ENCODE data around the gene CYBA. TPM values are rescaled to one million over a fixed set of nuclear protein-coding genes. Genes with fewer than 3 reads are reported as not detected.

Gene CYBA
- total and polyA plus RNA-seq, 9 of the 15 experiments (the other 6 are each of a cell fraction or from before 2014, with no cell fraction given): 0.34 to 683 (median 93.0) TPM

DNA sequence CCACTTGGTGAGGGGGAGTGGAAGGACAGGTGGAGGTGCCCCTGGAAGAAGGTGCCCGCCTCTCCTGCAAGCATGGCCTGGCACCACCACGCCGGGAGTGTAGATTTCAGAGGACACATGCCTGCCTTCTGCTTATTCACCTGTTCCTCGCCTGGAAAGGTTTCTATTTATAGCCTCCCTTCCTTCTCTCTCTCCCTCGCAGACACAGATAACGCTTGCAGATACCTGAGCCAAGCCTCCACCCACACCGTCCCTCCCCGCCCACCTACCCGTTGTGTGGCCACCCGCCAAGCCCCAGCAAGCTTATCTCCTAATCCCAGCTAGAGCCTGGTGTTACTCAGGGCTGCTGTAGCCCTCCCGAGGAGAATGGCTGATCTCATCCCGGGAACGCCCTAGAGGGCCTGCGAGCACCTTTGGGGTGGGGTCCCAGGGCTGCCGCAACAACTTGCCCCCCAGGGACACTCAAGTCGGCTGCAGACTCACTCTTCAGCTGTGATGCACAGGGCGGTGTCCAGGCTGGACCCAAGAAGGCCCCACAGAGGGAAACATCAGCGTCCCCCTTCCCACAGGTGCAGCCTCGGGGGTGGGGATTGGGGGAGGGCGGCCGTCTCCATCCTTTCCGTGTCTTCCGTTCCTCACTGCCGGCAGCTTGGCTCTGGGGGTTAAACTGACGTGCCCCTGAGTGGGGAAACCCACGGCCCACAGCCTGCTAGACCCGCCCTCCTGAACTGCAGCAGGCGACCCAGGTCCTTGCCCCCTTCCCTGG, 37.3 kb upstream of the CYBA start (continued):
- TF ChIP-seq, protein P1, sequence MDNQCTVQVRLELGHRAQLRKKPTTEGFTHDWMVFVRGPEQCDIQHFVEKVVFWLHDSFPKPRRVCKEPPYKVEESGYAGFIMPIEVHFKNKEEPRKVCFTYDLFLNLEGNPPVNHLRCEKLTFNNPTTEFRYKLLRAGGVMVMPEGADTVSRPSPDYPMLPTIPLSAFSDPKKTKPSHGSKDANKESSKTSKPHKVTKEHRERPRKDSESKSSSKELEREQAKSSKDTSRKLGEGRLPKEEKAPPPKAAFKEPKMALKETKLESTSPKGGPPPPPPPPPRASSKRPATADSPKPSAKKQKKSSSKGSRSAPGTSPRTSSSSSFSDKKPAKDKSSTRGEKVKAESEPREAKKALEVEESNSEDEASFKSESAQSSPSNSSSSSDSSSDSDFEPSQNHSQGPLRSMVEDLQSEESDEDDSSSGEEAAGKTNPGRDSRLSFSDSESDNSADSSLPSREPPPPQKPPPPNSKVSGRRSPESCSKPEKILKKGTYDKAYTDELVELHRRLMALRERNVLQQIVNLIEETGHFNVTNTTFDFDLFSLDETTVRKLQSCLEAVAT (IDR thresholded peaks at IDR 0.05): peak in 1 of 2 experiments; percentile 49; a peak in 1 of 4 replicates
- TF ChIP-seq, protein P2, sequence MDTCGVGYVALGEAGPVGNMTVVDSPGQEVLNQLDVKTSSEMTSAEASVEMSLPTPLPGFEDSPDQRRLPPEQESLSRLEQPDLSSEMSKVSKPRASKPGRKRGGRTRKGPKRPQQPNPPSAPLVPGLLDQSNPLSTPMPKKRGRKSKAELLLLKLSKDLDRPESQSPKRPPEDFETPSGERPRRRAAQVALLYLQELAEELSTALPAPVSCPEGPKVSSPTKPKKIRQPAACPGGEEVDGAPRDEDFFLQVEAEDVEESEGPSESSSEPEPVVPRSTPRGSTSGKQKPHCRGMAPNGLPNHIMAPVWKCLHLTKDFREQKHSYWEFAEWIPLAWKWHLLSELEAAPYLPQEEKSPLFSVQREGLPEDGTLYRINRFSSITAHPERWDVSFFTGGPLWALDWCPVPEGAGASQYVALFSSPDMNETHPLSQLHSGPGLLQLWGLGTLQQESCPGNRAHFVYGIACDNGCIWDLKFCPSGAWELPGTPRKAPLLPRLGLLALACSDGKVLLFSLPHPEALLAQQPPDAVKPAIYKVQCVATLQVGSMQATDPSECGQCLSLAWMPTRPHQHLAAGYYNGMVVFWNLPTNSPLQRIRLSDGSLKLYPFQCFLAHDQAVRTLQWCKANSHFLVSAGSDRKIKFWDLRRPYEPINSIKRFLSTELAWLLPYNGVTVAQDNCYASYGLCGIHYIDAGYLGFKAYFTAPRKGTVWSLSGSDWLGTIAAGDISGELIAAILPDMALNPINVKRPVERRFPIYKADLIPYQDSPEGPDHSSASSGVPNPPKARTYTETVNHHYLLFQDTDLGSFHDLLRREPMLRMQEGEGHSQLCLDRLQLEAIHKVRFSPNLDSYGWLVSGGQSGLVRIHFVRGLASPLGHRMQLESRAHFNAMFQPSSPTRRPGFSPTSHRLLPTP (IDR thresholded peaks at IDR 0.05; ENCODE audit: borderline replicate concordance, extremely low read depth, insufficient read length): no peak
- TF ChIP-seq POLR2A (conservative IDR thresholded peaks at IDR 0.05) (no peak), COPS2 (conservative IDR thresholded peaks at IDR 0.05) (no peak), POLR2G (IDR thresholded peaks at IDR 0.05; ENCODE audit: low read depth, low read length) (peak; percentile 45; the same call in 1 of the 2 replicates), ZNF551 (CRISPR knock-in tag; IDR thresholded peaks at IDR 0.05) (no peak), ZNF785 (CRISPR knock-in tag; IDR thresholded peaks at IDR 0.05) (no peak), HIVEP1 (CRISPR knock-in tag; IDR thresholded peaks at IDR 0.05) (no peak), PHTF2 (CRISPR knock-in tag; IDR thresholded peaks at IDR 0.05) (no peak), TCF7L2 (IDR thresholded peaks at IDR 0.05; ENCODE audit: low read depth, low read length) (no peak), NR2F6 (CRISPR knock-in tag; IDR thresholded peaks at IDR 0.05) (no peak), NCOA6 (IDR thresholded peaks at IDR 0.05) (no peak)
- TF ChIP-seq, protein P3, sequence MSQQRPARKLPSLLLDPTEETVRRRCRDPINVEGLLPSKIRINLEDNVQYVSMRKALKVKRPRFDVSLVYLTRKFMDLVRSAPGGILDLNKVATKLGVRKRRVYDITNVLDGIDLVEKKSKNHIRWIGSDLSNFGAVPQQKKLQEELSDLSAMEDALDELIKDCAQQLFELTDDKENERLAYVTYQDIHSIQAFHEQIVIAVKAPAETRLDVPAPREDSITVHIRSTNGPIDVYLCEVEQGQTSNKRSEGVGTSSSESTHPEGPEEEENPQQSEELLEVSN (IDR thresholded peaks at IDR 0.05; ENCODE audit: borderline replicate concordance in 1 of 2, extremely low read depth in 1 of 2, insufficient read depth in 1 of 2, insufficient read length in 1 of 2, low read depth in 1 of 2, low read length in 1 of 2, poor library complexity in 1 of 2, severe bottlenecking in 1 of 2): peak in 1 of 2 experiments; percentile 44
- TF ChIP-seq, protein P4, sequence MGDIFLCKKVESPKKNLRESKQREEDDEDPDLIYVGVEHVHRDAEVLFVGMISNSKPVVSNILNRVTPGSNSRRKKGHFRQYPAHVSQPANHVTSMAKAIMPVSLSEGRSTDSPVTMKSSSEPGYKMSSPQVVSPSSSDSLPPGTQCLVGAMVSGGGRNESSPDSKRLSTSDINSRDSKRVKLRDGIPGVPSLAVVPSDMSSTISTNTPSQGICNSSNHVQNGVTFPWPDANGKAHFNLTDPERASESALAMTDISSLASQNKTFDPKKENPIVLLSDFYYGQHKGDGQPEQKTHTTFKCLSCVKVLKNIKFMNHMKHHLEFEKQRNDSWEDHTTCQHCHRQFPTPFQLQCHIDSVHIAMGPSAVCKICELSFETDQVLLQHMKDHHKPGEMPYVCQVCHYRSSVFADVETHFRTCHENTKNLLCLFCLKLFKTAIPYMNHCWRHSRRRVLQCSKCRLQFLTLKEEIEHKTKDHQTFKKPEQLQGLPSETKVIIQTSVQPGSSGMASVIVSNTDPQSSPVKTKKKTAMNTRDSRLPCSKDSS (IDR thresholded peaks at IDR 0.05; ENCODE audit: low read depth, partially characterized antibody): no peak
- TF ChIP-seq, protein P5, sequence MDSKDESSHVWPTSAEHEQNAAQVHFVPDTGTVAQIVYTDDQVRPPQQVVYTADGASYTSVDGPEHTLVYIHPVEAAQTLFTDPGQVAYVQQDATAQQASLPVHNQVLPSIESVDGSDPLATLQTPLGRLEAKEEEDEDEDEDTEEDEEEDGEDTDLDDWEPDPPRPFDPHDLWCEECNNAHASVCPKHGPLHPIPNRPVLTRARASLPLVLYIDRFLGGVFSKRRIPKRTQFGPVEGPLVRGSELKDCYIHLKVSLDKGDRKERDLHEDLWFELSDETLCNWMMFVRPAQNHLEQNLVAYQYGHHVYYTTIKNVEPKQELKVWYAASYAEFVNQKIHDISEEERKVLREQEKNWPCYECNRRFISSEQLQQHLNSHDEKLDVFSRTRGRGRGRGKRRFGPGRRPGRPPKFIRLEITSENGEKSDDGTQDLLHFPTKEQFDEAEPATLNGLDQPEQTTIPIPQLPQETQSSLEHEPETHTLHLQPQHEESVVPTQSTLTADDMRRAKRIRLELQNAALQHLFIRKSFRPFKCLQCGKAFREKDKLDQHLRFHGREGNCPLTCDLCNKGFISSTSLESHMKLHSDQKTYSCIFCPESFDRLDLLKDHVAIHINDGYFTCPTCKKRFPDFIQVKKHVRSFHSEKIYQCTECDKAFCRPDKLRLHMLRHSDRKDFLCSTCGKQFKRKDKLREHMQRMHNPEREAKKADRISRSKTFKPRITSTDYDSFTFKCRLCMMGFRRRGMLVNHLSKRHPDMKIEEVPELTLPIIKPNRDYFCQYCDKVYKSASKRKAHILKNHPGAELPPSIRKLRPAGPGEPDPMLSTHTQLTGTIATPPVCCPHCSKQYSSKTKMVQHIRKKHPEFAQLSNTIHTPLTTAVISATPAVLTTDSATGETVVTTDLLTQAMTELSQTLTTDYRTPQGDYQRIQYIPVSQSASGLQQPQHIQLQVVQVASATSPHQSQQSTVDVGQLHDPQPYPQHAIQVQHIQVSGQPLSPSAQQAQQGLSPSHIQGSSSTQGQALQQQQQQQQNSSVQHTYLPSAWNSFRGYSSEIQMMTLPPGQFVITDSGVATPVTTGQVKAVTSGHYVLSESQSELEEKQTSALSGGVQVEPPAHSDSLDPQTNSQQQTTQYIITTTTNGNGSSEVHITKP (IDR thresholded peaks at IDR 0.05; ENCODE audit: partially characterized antibody): peak; percentile 45
